H1 (cell line): Measurements from ENCODE around the gene CSRP3. TPM values are rescaled to one million over a fixed set of nuclear protein-coding genes. Genes with fewer than 3 reads are reported as not detected.

Source experiments
- CTCF ChIA-PET: fragments of 300-600 bp; sonication (Branson Sonifier 250); formaldehyde crosslinking; loops from one replicate; lab custom pipeline; 2021; ENCODE audit not compliant: partially characterized antibody; lab: Charles Lee
- POLR2A ChIA-PET: fragments of 300-600 bp; sonication (Branson Sonifier 250); formaldehyde crosslinking; loops from one replicate; lab custom pipeline; 2021; ENCODE audit warnings: inconsistent platforms; ENCODE audit not compliant: partially characterized antibody; lab: Charles Lee
- DNase-seq, 2 experiments: peaks; one replicate each; pipeline versions ENCODE4 v3.0.0 to v3.0.0-alpha.2; 2010 to 2022; ENCODE audit warnings: low spot score in 2 of 2, low read depth in 1 of 2, mixed read lengths in 1 of 2
- FAIRE-seq: peaks from 2 replicates; lab custom pipeline; 2011; peaks lifted over from hg19 to GRCh38; lab: Jason Lieb, UNC
- H2AFZ ChIP-seq: 2 replicates; pipeline ENCODE4 v1.8.1; 2012; ENCODE audit warnings: low read length, inconsistent platforms
- H2AK5ac ChIP-seq: 2 replicates; pipeline ENCODE4 v1.6.1; 2013; ENCODE audit warnings: low read depth, low read length
- H2BK120ac ChIP-seq: replicated peaks from 2 replicates; pipeline ENCODE3; 2013; ENCODE audit warnings: low read depth, low read length, inconsistent platforms
- H2BK12ac ChIP-seq: 2 replicates; pipeline ENCODE4 v1.6.1; 2013; ENCODE audit warnings: low read depth, low read length
- H2BK15ac ChIP-seq: 2 replicates; pipeline ENCODE4 v1.6.1; 2013; ENCODE audit warnings: low read length
- H2BK20ac ChIP-seq: 2 replicates; pipeline ENCODE4 v1.6.1; 2013; ENCODE audit warnings: low read length
- H2BK5ac ChIP-seq: 2 replicates; pipeline ENCODE4 v1.6.1; 2013; ENCODE audit warnings: low read depth, low read length
- H3K14ac ChIP-seq: 2 replicates; pipeline ENCODE4 v1.6.1; 2013; ENCODE audit warnings: inconsistent platforms; ENCODE audit not compliant: insufficient read length
- H3K18ac ChIP-seq: 2 replicates; pipeline ENCODE4 v1.6.1; 2013; ENCODE audit warnings: low read length; ENCODE audit errors: extremely low read depth
- H3K23ac ChIP-seq: 2 replicates; pipeline ENCODE4 v1.6.1; 2013; ENCODE audit warnings: inconsistent platforms; ENCODE audit not compliant: insufficient read length
- H3K23me2 ChIP-seq: 2 replicates; pipeline ENCODE4 v1.6.1; 2013; ENCODE audit warnings: low read depth, low read length
- H3K27ac ChIP-seq: 2 replicates; pipeline ENCODE4 v1.6.1; 2011; ENCODE audit warnings: low read depth, low read length, inconsistent platforms
- H3K27me3 ChIP-seq, 4 experiments: replicated peaks in 1 of 4; 1 replicate in 1 of 4; 2 replicates in 3 of 4; pipeline versions ENCODE4 v1.6.1 to v1.8.1; 2011 to 2013; ENCODE audit warnings: low read length in 3 of 4, mild to moderate bottlenecking in 3 of 4, inconsistent platforms in 2 of 4, mixed read lengths in 2 of 4, moderate library complexity in 1 of 4; ENCODE audit not compliant: control insufficient read depth in 3 of 4, insufficient read depth in 3 of 4; ENCODE audit errors: extremely low read depth in 1 of 4
- H3K36me3 ChIP-seq, 4 experiments: 2 replicates each; pipeline versions ENCODE4 v1.6.1 to v1.8.1; 2011 to 2013; ENCODE audit warnings: mild to moderate bottlenecking in 4 of 4, low read length in 3 of 4, moderate library complexity in 2 of 4, control low read depth in 1 of 4, inconsistent platforms in 1 of 4; ENCODE audit not compliant: insufficient read depth in 4 of 4, control insufficient read depth in 2 of 4
- H3K4ac ChIP-seq: replicated peaks from 2 replicates; pipeline ENCODE3; 2013; ENCODE audit warnings: low read length, low read depth, mixed read lengths, inconsistent platforms; ENCODE audit not compliant: insufficient read length
- H3K4me1 ChIP-seq, 4 experiments: replicated peaks in 1 of 4; 1 replicate in 1 of 4; 2 replicates in 3 of 4; pipeline versions ENCODE4 v1.6.1 to v1.8.1; 2011 to 2013; ENCODE audit warnings: low read length in 3 of 4, inconsistent platforms in 2 of 4, mixed read lengths in 1 of 4; ENCODE audit not compliant: insufficient read depth in 4 of 4, control insufficient read depth in 3 of 4
- H3K4me2 ChIP-seq, 2 experiments: 2 replicates each; pipeline versions ENCODE4 v1.6.1 to v1.8.1; 2011 to 2013; ENCODE audit warnings: low read depth in 2 of 2, low read length in 2 of 2, control low read depth in 1 of 2, inconsistent platforms in 1 of 2, mild to moderate bottlenecking in 1 of 2; ENCODE audit not compliant: insufficient read depth in 1 of 2
- H3K4me3 ChIP-seq, 4 experiments: fragments of 200-600, 300-600 bp in 1 of 4; sonication (generic), shearing (Covaris generic), sonication (Bioruptor Twin) in 1 of 4; 2 replicates each; pipeline versions ENCODE4 v1.5.1 to v1.8.1; 2011 to 2016; ENCODE audit warnings: low read length in 4 of 4, low read depth in 3 of 4, control low read depth in 2 of 4, inconsistent platforms in 2 of 4, mild to moderate bottlenecking in 2 of 4, mixed read lengths in 1 of 4, moderate library complexity in 1 of 4; ENCODE audit not compliant: insufficient read depth in 2 of 4; ENCODE audit errors: extremely low read depth in 1 of 4
- H3K56ac ChIP-seq: replicated peaks from 2 replicates; pipeline ENCODE3; 2013; ENCODE audit warnings: low read depth, mild to moderate bottlenecking, mixed read lengths, low read length, inconsistent platforms; ENCODE audit not compliant: insufficient read length
- H3K79me1 ChIP-seq: 2 replicates; pipeline ENCODE4 v1.6.1; 2013; ENCODE audit warnings: low read depth, low read length, control low read depth
- H3K79me2 ChIP-seq, 2 experiments: 2 replicates each; pipeline versions ENCODE4 v1.6.1 to v1.8.1; 2012 to 2013; ENCODE audit warnings: low read length in 2 of 2, mild to moderate bottlenecking in 2 of 2, inconsistent platforms in 1 of 2; ENCODE audit not compliant: insufficient read depth in 2 of 2, control insufficient read depth in 1 of 2
- H3K9ac ChIP-seq, 4 experiments: replicated peaks in 1 of 4; 1 replicate in 1 of 4; 2 replicates in 3 of 4; pipeline versions ENCODE4 v1.6.1 to v1.8.1; 2011 to 2013; ENCODE audit warnings: low read depth in 3 of 4, low read length in 3 of 4, control low read depth in 2 of 4, mild to moderate bottlenecking in 2 of 4, moderate library complexity in 2 of 4, inconsistent platforms in 1 of 4; ENCODE audit errors: extremely low read depth in 1 of 4
- H3K9me3 ChIP-seq, 2 experiments: 2 replicates each; pipeline versions ENCODE4 v1.6.1 to v1.8.1; 2012 to 2013; ENCODE audit warnings: mild to moderate bottlenecking in 2 of 2, moderate library complexity in 2 of 2, control low read depth in 1 of 2, inconsistent platforms in 1 of 2, low read depth in 1 of 2, low read length in 1 of 2, mixed read lengths in 1 of 2; ENCODE audit not compliant: insufficient read depth in 2 of 2
- H4K20me1 ChIP-seq, 2 experiments: replicated peaks in 1 of 2; 2 replicates each; pipeline versions ENCODE3 to v1.8.1; 2011 to 2013; ENCODE audit warnings: inconsistent platforms in 2 of 2, low read length in 2 of 2, mild to moderate bottlenecking in 1 of 2; ENCODE audit not compliant: insufficient read depth in 2 of 2, control insufficient read depth in 1 of 2
- H4K5ac ChIP-seq: 2 replicates; pipeline ENCODE4 v1.6.1; 2013; ENCODE audit warnings: low read length, low read depth, mixed read lengths, inconsistent platforms; ENCODE audit not compliant: insufficient read length
- H4K8ac ChIP-seq: 2 replicates; pipeline ENCODE4 v1.8.0; 2013; ENCODE audit warnings: mild to moderate bottlenecking, moderate library complexity, low read length, inconsistent platforms; ENCODE audit not compliant: insufficient read depth; ENCODE audit errors: extremely low read depth
- H4K91ac ChIP-seq: replicated peaks from 2 replicates; pipeline ENCODE3; 2013; ENCODE audit warnings: low read length, mixed read lengths, inconsistent platforms; ENCODE audit not compliant: insufficient read length
- CHD2 ChIP-seq: IDR thresholded peaks from 2 replicates; pipeline ENCODE4 v1.6.1; 2012; ENCODE audit warnings: low read length, improper control_type of control experiment
- E2F6 ChIP-seq: IDR thresholded peaks from 2 replicates; pipeline ENCODE4 v1.6.1; 2012; ENCODE audit warnings: inconsistent platforms
- HDAC6 ChIP-seq: IDR thresholded peaks from one replicate; pipeline ENCODE4 v1.7.1; 2012; ENCODE audit warnings: low read depth, mild to moderate bottlenecking, inconsistent platforms, low read length, moderate library complexity
- KDM4A ChIP-seq: IDR thresholded peaks from one replicate; pipeline ENCODE4 v1.7.1; 2012; ENCODE audit warnings: low read depth, mild to moderate bottlenecking, moderate library complexity, low read length, inconsistent platforms; ENCODE audit not compliant: severe bottlenecking
- WGBS, 2 experiments: shearing (Covaris generic) in 1 of 2; methylation state at CpG; one replicate each; pipeline versions ENCODE4 v1.1.6 to v1.1.7; 2013 to 2015; ENCODE audit warnings: low lambda C conversion rate in 2 of 2, mixed read lengths in 2 of 2, inconsistent platforms in 1 of 2, low coverage in 1 of 2, missing lambda C conversion rate in 1 of 2; ENCODE audit not compliant: insufficient replicate concordance in 2 of 2, insufficient coverage in 1 of 2, insufficient read length in 1 of 2; ENCODE audit errors: extremely low coverage in 1 of 2, missing lambda C conversion rate in 1 of 2; 5-methylcytosine and 5-hydroxymethylcytosine counted together
- polyA plus RNA-seq, 7 experiments: library from polyadenylated mRNA; depleted of rRNA in 3 of 7; stranded (reverse) in 5 of 7; unstranded in 2 of 7; fragments of >200 nt in 5 of 7; fragments of 200-250 nt in 2 of 7; gene quantifications; 1 replicate in 5 of 7; 2 replicates in 1 of 7; 4 replicates in 1 of 7; pipeline versions ENCODE4 v1.2.1 to v1.2.3, GENCODE V29; 2011 to 2013; ENCODE audit warnings: missing spikeins in 2 of 7, mixed read lengths in 2 of 7
- total RNA-seq: library from RNA; stranded (reverse); fragmentation: NEBNext Ultra II Directional; extraction: Animal tissue kit (Norgen Biotek cat#: 25700); gene quantifications from 2 replicates; pipeline ENCODE4 v1.2.1, GENCODE V29; 2021

Gene CSRP3
- total and polyA plus RNA-seq, 2 of the 8 experiments (the other 6 are each of a cell fraction or from before 2014, with no cell fraction given) = not detected

- H2BK120ac ChIP-seq = no peak overlapping the region
- H3K4me3 ChIP-seq = no peak overlapping the region
- no peak overlapping the region for H2BK5ac ChIP-seq
- no peak overlapping the region for H4K5ac ChIP-seq
- H2BK20ac ChIP-seq = no peak overlapping the region
- no peak overlapping the region for H3K23ac ChIP-seq
- H4K20me1 ChIP-seq = peaks cover 0 to 2% of the 10 kb centered on the region in 2 experiments
- H3K9me3 ChIP-seq = no peaks in the 10 kb centered on the region
- no peak overlapping the region for H4K8ac ChIP-seq
- no peaks in the 10 kb centered on the region for H3K79me2 ChIP-seq
- TF ChIP-seq E2F6 (no peak), KDM4A (no peak), HDAC6 (no peak), CHD2 (no peak)
- H4K91ac ChIP-seq = no peak overlapping the region
- H3K18ac ChIP-seq = no peak overlapping the region
- H3K36me3 ChIP-seq = peaks cover 0 to 19% (median 15%) of the 10 kb centered on the region in 4 experiments; a peak in 6 of 8 replicates
- H3K4me1 ChIP-seq = peaks cover 0 to 2% (median 2%) of the 10 kb centered on the region in 4 experiments; a peak in 1 of 7 replicates
- H3K79me1 ChIP-seq = no peaks in the 10 kb centered on the region
- H2AFZ ChIP-seq = no peak overlapping the region
- POLR2A ChIA-PET = interaction anchor here (0.8 kb wide), 1 partner anchor 9 kb away, joined by 3 read pairs; no protein-coding TSS in a partner anchor
- peaks cover 9% of the 10 kb centered on the region for H3K23me2 ChIP-seq
- WGBS, 2 experiments = 93% methylated on average over 8 of the region's 8 CpGs; no CpG with 5 or more reads in 1 of the 2 experiments
- CTCF ChIA-PET = no interaction called here
- H2BK15ac ChIP-seq = no peak overlapping the region
- H3K56ac ChIP-seq = no peak overlapping the region
- no peak overlapping the region for H3K9ac ChIP-seq
- peaks cover 0 to 6% (median 3%) of the 10 kb centered on the region in 4 experiments; a peak in 5 of 7 replicates for H3K27me3 ChIP-seq
- H3K27ac ChIP-seq = no peak overlapping the region
- DNase-seq (no peak), FAIRE-seq (no peak)
- no peak overlapping the region for H3K4me2 ChIP-seq
- no peak overlapping the region for H3K4ac ChIP-seq
- no peak overlapping the region for H2AK5ac ChIP-seq
- H2BK12ac ChIP-seq = no peak overlapping the region
- no peak overlapping the region for H3K14ac ChIP-seq
These were observed 35.6 kb upstream of the CSRP3 start for GRCh38 chr11:19237381-19237780.
